ENCODE results near the gene GPBP1L1. TPM values are rescaled to one million over a fixed set of nuclear protein-coding genes. Genes with fewer than 3 reads are reported as not detected.
"Not testable (repeated sequence)": the region's sequence is repeated elsewhere in the genome, so short reads cannot be mapped to it uniquely, and the experiment has no call there.

GPBP1L1 gene
- total RNA-seq, 2 experiments from 2014 or later: 103 to 105 TPM

DNA sequence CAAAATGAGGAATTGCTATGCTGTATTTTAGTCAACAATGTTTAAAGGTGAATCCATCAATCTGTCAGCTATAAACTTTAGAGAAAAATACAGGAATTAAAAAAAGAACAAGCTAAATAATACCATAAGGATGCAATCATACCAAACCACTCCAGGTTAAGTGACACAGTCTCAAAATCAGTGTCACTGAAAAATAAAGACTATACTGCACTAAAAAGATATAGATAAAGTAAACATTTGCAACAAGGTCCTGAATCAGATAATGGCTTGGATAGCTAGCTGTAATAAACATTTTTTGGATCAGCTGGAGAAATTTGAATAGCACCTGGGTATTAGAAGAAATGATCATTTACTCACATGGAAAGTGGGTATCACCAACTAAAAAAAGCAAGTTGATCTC, 7.8 kb downstream of the GPBP1L1 start:
- ChIA-PET POLR2A (interaction anchor here (0.7 to 1.8 kb wide), 2 partner anchors 8 to 10 kb away, joined by 4 to 5 read pairs; partner anchors contain the start of genes GPBP1L1 and TMEM69), CTCF (interaction anchor here (0.7 to 1.2 kb wide), 3 partner anchors 11 to 32 kb away, joined by 3 read pairs; no protein-coding TSS in a partner anchor)
- no peaks in the 10 kb centered on the region for H3K9me3 Mint-ChIP-seq (ENCODE audit: insufficient read depth)
- no peak overlapping the region for H3K27ac Mint-ChIP-seq
- peaks cover 22% of the 10 kb centered on the region for H3K4me1 Mint-ChIP-seq (ENCODE audit: low read depth)
- no peak for ATAC-seq
- H3K27me3 Mint-ChIP-seq (ENCODE audit: low read depth): no peaks in the 10 kb centered on the region
- DNase-seq: no peak
- H3K4me3 Mint-ChIP-seq: no peak overlapping the region
- peaks cover 10% of the 10 kb centered on the region for H3K36me3 Mint-ChIP-seq (ENCODE audit: low read depth)

DNA sequence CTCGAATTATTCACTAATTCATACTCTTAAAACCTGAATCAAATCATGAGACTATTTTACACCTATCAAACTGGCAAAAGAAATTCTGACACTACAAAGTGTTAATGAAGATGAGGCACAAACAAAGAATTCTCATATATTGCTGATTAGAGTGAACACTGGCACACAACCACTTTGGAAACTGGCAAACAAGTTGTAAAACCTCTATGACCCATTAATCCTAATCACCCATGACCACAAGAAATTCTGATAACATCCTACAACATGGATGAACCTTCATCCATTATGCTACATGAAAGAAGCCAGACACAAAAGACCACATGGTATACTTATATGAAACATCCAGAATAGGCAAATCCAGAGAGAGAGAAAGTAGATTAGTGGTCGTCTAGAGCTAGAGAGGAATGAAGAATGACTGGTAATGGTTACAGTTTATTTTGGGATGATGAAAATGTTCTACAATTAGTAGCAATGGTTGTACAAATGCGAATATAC, 8.5 kb downstream of the GPBP1L1 start:
- no peak overlapping the region for H3K4me3 Mint-ChIP-seq
- DNase-seq (no peak), ATAC-seq (no peak)
- no peaks in the 10 kb centered on the region for H3K27me3 Mint-ChIP-seq (ENCODE audit: low read depth)
- peaks cover 20% of the 10 kb centered on the region for H3K4me1 Mint-ChIP-seq (ENCODE audit: low read depth)
- CTCF ChIA-PET: interaction anchor here (0.7 to 1.2 kb wide), 2 partner anchors 13 to 32 kb away, joined by 3 read pairs; no protein-coding TSS in a partner anchor
- no peak overlapping the region for H3K27ac Mint-ChIP-seq
- POLR2A ChIA-PET: interaction anchor here (0.7 to 1.8 kb wide), 2 partner anchors 9 to 11 kb away, joined by 4 to 5 read pairs; partner anchors contain the start of genes GPBP1L1 and TMEM69
- no peaks in the 10 kb centered on the region for H3K9me3 Mint-ChIP-seq (ENCODE audit: insufficient read depth)
- H3K36me3 Mint-ChIP-seq (ENCODE audit: low read depth): peaks cover 14% of the 10 kb centered on the region

- H3K9me3 Mint-ChIP-seq (ENCODE audit: insufficient read depth); ATAC-seq; DNase-seq; H3K4me3 Mint-ChIP-seq; CTCF ChIA-PET; H3K27ac Mint-ChIP-seq; H3K27me3 Mint-ChIP-seq (ENCODE audit: low read depth): not testable (repeated sequence)
- H3K36me3 Mint-ChIP-seq (ENCODE audit: low read depth): peaks cover 17% of the 10 kb centered on the region
- H3K4me1 Mint-ChIP-seq (ENCODE audit: low read depth): peaks cover 18% of the 10 kb centered on the region
- POLR2A ChIA-PET: interaction anchor here (0.7 kb wide), 1 partner anchor 124 kb away, joined by 3 read pairs; no protein-coding TSS in a partner anchor
Measured at GRCh38 chr1:45676553-45676952, 9.8 kb downstream of the GPBP1L1 start.

- ChIA-PET POLR2A (interaction anchor here (1.0 kb wide), 1 partner anchor 11 kb away, joined by 3 read pairs; the partner anchor contains the start of gene GPBP1L1), CTCF (interaction anchor here (0.6 kb wide), 1 partner anchor 229 kb away, joined by 3 read pairs; no protein-coding TSS in a partner anchor)
- H3K27me3 Mint-ChIP-seq (ENCODE audit: low read depth): no peaks in the 10 kb centered on the region
Measured at GRCh38 chr1:45674478-45674877, 11.9 kb downstream of the GPBP1L1 start.

GRCh38 chr1:45673956-45674355, 12.4 kb downstream of the GPBP1L1 start:
- no peak overlapping the region for H3K4me3 Mint-ChIP-seq
- CTCF ChIA-PET: no interaction called here
- peaks cover 15% of the 10 kb centered on the region for H3K36me3 Mint-ChIP-seq (ENCODE audit: low read depth)
- no peaks in the 10 kb centered on the region for H3K9me3 Mint-ChIP-seq (ENCODE audit: insufficient read depth)
- DNase-seq (no peak), ATAC-seq (no peak)
- no peaks in the 10 kb centered on the region for H3K27me3 Mint-ChIP-seq (ENCODE audit: low read depth)
- no peak overlapping the region for H3K27ac Mint-ChIP-seq
- H3K4me1 Mint-ChIP-seq (ENCODE audit: low read depth): peaks cover 2% of the 10 kb centered on the region
- POLR2A ChIA-PET: interaction anchor here (1.0 to 2.0 kb wide), 2 partner anchors 12 kb away, joined by 3 to 8 read pairs; partner anchors contain the start of gene GPBP1L1

More at GRCh38 chr1:45674478-45674877, 11.9 kb downstream of the GPBP1L1 start:
- H3K36me3 Mint-ChIP-seq (ENCODE audit: low read depth): peaks cover 17% of the 10 kb centered on the region
- no peak overlapping the region for H3K27ac Mint-ChIP-seq
- H3K9me3 Mint-ChIP-seq (ENCODE audit: insufficient read depth): no peaks in the 10 kb centered on the region
- DNase-seq (no peak), ATAC-seq (no peak)
- peaks cover 7% of the 10 kb centered on the region for H3K4me1 Mint-ChIP-seq (ENCODE audit: low read depth)
- H3K4me3 Mint-ChIP-seq: no peak overlapping the region

GRCh38 chr1:45669859-45670655, 16.3 kb downstream of the GPBP1L1 start:
- ChIA-PET POLR2A (interaction anchor here (1.3 kb wide), 1 partner anchor 16 kb away, joined by 4 read pairs; the partner anchor contains the start of gene GPBP1L1), CTCF (interaction anchor here (1.2 kb wide), 1 partner anchor 12 kb away, joined by 3 read pairs; no protein-coding TSS in a partner anchor)
- H3K36me3 Mint-ChIP-seq (ENCODE audit: low read depth): peaks cover 23% of the 10 kb centered on the region
- no peaks in the 10 kb centered on the region for H3K4me1 Mint-ChIP-seq (ENCODE audit: low read depth)
- no peak overlapping the region for H3K4me3 Mint-ChIP-seq
- no peak for DNase-seq
- ATAC-seq: no peak
- H3K27me3 Mint-ChIP-seq (ENCODE audit: low read depth): no peaks in the 10 kb centered on the region
- H3K27ac Mint-ChIP-seq: no peak overlapping the region
- no peaks in the 10 kb centered on the region for H3K9me3 Mint-ChIP-seq (ENCODE audit: insufficient read depth)

DNA sequence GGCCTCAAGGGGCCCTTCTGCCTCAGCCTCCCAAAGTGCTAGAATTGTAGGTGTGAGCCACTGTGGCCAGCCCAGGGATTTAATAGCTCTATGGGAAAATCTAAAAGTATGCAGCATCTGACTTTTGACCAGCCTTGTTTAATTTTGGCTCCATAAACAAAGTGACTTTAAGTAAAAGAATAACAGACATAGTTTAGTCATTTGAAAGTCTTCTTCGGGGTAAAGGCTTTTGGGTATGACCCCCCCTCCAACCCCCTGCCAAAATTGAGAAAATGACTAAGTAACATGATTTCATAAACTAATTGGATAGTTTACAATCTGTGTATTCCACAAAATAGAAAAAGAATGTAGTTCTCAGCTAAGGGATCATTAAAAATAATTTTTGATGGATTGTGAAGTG, 17.0 kb downstream of the GPBP1L1 start:
- Mint-ChIP-seq H3K27me3 (ENCODE audit: low read depth) (no peaks in the 10 kb centered on the region), H3K4me1 (ENCODE audit: low read depth) (no peaks in the 10 kb centered on the region), H3K9me3 (ENCODE audit: insufficient read depth) (no peaks in the 10 kb centered on the region), H3K4me3 (no peak overlapping the region), H3K36me3 (ENCODE audit: low read depth) (peaks cover 22% of the 10 kb centered on the region), H3K27ac (no peak overlapping the region)
- POLR2A ChIA-PET: interaction anchor here (0.6 to 1.0 kb wide), 2 partner anchors 17 to 294 kb away, joined by 3 to 9 read pairs; partner anchors contain the start of gene GPBP1L1
- CTCF ChIA-PET: interaction anchor here (1.2 kb wide), 1 partner anchor 13 kb away, joined by 3 read pairs; no protein-coding TSS in a partner anchor
- ATAC-seq (no peak), DNase-seq (no peak)

DNA sequence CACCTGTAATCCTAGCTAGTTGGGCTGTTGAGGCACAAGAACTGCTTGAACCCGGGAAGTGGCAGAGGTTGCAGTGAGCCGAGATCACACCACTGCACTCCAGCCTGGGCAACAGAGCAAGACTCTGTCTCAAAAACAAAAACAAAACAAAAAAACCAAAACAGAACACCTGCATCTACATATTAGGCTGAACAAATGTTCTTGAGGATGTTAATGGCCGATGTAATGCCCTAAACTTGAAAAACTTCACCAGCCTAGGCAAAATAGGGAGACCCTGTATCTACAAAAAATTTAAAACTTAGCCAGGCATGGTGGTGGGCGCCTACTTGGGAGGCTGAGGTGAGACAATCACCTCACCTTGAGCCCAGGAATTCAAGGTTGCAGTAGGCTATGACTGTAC, 17.8 kb downstream of the GPBP1L1 start:
- H3K4me3 Mint-ChIP-seq: no peak overlapping the region
- H3K27me3 Mint-ChIP-seq (ENCODE audit: low read depth): no peaks in the 10 kb centered on the region
- ATAC-seq: no peak
- ChIA-PET POLR2A (interaction anchor here (0.6 to 1.0 kb wide), 2 partner anchors 17 to 293 kb away, joined by 3 to 9 read pairs; partner anchors contain the start of gene GPBP1L1), CTCF (interaction anchor here (1.2 kb wide), 1 partner anchor 14 kb away, joined by 3 read pairs; no protein-coding TSS in a partner anchor)
- H3K27ac Mint-ChIP-seq: no peak overlapping the region
- H3K9me3 Mint-ChIP-seq (ENCODE audit: insufficient read depth): no peaks in the 10 kb centered on the region
- H3K36me3 Mint-ChIP-seq (ENCODE audit: low read depth): peaks cover 22% of the 10 kb centered on the region
- H3K4me1 Mint-ChIP-seq (ENCODE audit: low read depth): no peaks in the 10 kb centered on the region
- no peak for DNase-seq

DNA sequence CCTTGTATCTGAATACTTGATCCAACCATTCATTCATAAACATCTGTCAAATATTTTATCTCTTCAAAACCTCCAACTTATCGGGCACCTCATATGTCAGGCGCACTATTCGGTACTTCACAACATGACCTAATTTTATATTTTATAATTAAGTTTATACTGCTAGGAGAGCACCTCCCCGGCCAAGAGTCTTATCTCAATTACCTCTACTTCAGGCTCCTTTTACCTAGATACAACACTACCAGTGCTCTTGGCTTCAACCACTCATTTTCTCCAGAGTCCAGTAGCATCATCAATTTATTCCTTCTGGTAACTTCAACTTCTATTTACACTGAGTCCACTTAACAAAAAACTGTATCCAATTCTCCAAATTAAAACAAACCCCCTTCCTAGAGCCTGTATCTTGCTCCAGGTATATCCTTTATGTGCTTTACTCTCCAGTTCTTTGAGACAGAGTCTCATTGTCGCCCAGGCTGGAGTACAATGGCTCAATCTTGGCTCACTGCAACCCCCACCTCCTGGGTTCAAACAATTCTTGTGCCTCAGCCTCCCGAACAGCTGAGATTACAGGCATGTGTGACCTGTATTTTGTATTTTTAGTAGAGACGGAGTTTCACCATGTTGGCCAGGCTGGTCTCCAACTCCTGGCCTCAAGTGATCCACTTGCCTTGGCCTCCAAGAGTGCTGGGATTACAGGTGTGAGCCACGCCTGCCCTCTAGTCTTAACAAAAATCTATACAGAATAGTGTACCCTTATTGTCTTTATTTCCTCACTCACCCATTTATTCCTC, 18.8 kb downstream of the GPBP1L1 start:
- Mint-ChIP-seq H3K4me3 (no peak overlapping the region), H3K9me3 (ENCODE audit: insufficient read depth) (no peaks in the 10 kb centered on the region), H3K4me1 (ENCODE audit: low read depth) (no peaks in the 10 kb centered on the region), H3K27ac (no peak overlapping the region), H3K27me3 (ENCODE audit: low read depth) (no peaks in the 10 kb centered on the region), H3K36me3 (ENCODE audit: low read depth) (peaks cover 15% of the 10 kb centered on the region)
- CTCF ChIA-PET: no interaction called here
- POLR2A ChIA-PET: no interaction called here
- ATAC-seq (no peak), DNase-seq (no peak)

GRCh38 chr1:45666836-45667235, 19.5 kb downstream of the GPBP1L1 start:
- CTCF ChIA-PET: no interaction called here
- no peaks in the 10 kb centered on the region for H3K27me3 Mint-ChIP-seq (ENCODE audit: low read depth)
- no peak overlapping the region for H3K27ac Mint-ChIP-seq
- no peak for ATAC-seq
- H3K9me3 Mint-ChIP-seq (ENCODE audit: insufficient read depth): no peaks in the 10 kb centered on the region
- DNase-seq: no peak
- peaks cover 15% of the 10 kb centered on the region for H3K36me3 Mint-ChIP-seq (ENCODE audit: low read depth)
- no peak overlapping the region for H3K4me3 Mint-ChIP-seq
- no peaks in the 10 kb centered on the region for H3K4me1 Mint-ChIP-seq (ENCODE audit: low read depth)
- POLR2A ChIA-PET: no interaction called here

- no peaks in the 10 kb centered on the region for H3K4me1 Mint-ChIP-seq (ENCODE audit: low read depth)
- ATAC-seq: no peak
- DNase-seq: no peak
- peaks cover 34% of the 10 kb centered on the region for H3K36me3 Mint-ChIP-seq (ENCODE audit: low read depth)
- ChIA-PET POLR2A (interaction anchor here (0.6 kb wide), 1 partner anchor 70 kb away, joined by 4 read pairs; no protein-coding TSS in a partner anchor), CTCF (no interaction called here)
- no peak overlapping the region for H3K27ac Mint-ChIP-seq
- no peak overlapping the region for H3K4me3 Mint-ChIP-seq
- H3K27me3 Mint-ChIP-seq (ENCODE audit: low read depth): no peaks in the 10 kb centered on the region
- H3K9me3 Mint-ChIP-seq (ENCODE audit: insufficient read depth): no peaks in the 10 kb centered on the region
Measured at GRCh38 chr1:45660336-45660735, 26.0 kb downstream of the GPBP1L1 start.
